H7 (cell line): ENCODE results near the gene PTGER4. TPM values are rescaled to one million over a fixed set of nuclear protein-coding genes. Genes with fewer than 3 reads are reported as not detected.

Experiments used
- DNase-seq: peaks from one replicate; pipeline ENCODE4 v3.0.0; 2012
- H3K27me3 ChIP-seq: 2 replicates; pipeline ENCODE4 v1.6.0; 2011; ENCODE audit warnings: mild to moderate bottlenecking, low read length; ENCODE audit not compliant: control insufficient read depth, insufficient read depth
- H3K36me3 ChIP-seq: replicated peaks from 2 replicates; pipeline ENCODE4 v1.5.1; 2011; ENCODE audit warnings: low read length; ENCODE audit not compliant: control insufficient read depth, insufficient read depth
- H3K4me3 ChIP-seq: 2 replicates; pipeline ENCODE4 v1.5.1; 2011; ENCODE audit warnings: low read depth, mild to moderate bottlenecking, control low read depth, low read length, moderate library complexity; ENCODE audit not compliant: insufficient read depth
- total RNA-seq: library from RNA; depleted of rRNA; stranded (reverse); fragments of >200 nt; shearing (Covaris generic); gene quantifications from 2 replicates; pipeline ENCODE4 v1.2.3, GENCODE V29; 2014

Gene PTGER4
- total RNA-seq, 1 experiment from 2014 or later, result 0.31 TPM

DNA sequence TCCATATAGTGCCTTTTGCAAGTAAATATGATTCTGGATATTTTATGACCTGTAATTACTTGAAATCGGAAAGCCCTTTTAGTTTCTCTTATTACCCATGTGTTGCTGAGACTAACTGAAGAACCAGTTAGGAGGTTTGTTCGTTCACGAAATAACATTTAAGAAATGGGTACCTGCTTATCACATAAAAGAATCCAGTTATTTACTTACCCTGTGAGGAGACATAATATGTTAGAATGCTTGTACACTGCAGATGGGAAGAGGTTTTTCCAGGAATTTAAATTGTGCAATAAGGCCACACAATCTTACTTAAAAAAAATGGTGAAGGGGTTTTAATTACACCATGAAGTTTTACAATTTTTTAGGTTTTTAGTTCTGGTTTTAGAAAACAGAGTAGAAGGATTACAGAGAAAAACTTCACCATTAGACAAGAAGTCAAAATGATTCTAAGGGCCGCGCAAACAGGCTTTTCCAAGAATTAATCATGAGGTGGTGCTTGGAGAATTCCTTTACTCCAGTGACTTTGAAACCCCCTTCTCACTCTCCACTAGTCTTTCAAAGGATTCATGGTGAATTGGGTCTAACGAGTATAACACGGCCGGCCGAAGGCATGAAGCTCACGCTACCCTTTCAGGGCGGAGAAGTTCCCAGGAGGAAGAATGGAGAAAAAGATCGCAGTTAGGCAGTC lies 1.1 kb upstream of the PTGER4 start:
- Histone ChIP-seq H3K36me3 (no peaks in the 10 kb centered on the region), H3K4me3 (peak overlapping the region; percentile 77), H3K27me3 (peaks cover 45% of the 10 kb centered on the region)
- DNase-seq, result no peak

DNA sequence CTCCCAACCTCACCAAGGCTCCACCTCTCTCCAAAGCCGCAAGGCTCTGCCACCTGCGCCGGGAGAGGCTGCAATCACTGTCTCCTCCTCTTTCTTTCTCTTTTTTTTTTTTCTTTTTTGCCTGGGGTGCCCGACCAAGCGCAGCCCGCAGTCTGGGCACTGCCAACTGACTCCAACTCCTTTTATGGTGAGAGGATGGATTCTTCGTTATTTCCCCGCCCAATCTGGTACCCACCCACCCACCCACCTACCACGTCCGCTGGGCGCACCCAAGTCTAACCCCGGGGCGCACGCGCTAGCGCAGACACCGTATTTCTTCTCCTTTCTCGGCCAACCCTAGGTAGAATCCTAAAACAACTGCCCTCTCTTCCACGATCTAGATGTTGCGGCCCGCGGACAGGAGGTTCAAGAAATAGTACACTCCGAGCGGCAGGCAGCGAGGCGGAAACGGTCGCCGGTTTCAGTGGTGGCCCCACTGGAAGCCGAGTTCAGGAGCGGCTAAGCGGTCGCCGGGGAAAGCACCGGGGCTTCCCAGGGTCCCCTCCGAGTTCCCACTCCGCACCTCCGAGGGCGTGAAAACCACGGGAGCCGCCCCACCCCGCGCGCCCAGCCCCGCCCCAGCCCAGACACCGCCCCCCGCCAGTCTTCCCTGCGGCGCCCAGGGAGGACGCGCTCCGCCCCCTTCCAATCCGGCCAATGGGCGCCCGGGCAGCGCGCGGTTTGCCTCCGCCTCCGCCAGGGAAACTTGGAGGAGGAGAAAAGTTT lies 385 bp upstream of the PTGER4 start:
- peak overlapping the region; percentile 77 for H3K4me3 ChIP-seq
- H3K27me3 ChIP-seq, result peaks cover 45% of the 10 kb centered on the region
- H3K36me3 ChIP-seq, result no peaks in the 10 kb centered on the region
- peak; percentile 94 for DNase-seq

DNA sequence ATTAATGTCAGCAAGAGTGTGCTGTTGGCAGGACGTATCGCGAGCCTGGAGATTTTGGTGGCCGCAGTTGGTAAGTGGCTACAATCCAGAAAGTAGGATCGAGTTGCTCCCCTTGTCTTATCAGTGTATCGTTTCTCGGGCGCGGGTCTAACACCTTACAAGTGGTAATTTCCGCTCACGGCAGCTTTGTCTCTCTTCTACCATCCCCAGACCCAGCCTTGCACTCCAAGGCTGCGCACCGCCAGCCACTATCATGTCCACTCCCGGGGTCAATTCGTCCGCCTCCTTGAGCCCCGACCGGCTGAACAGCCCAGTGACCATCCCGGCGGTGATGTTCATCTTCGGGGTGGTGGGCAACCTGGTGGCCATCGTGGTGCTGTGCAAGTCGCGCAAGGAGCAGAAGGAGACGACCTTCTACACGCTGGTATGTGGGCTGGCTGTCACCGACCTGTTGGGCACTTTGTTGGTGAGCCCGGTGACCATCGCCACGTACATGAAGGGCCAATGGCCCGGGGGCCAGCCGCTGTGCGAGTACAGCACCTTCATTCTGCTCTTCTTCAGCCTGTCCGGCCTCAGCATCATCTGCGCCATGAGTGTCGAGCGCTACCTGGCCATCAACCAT lies 1.1 kb downstream of the PTGER4 start:
- peaks cover 45% of the 10 kb centered on the region for H3K27me3 ChIP-seq
- H3K4me3 ChIP-seq, result peak overlapping the region; percentile 77
- peak; percentile 60 for DNase-seq
- no peaks in the 10 kb centered on the region for H3K36me3 ChIP-seq

DNA sequence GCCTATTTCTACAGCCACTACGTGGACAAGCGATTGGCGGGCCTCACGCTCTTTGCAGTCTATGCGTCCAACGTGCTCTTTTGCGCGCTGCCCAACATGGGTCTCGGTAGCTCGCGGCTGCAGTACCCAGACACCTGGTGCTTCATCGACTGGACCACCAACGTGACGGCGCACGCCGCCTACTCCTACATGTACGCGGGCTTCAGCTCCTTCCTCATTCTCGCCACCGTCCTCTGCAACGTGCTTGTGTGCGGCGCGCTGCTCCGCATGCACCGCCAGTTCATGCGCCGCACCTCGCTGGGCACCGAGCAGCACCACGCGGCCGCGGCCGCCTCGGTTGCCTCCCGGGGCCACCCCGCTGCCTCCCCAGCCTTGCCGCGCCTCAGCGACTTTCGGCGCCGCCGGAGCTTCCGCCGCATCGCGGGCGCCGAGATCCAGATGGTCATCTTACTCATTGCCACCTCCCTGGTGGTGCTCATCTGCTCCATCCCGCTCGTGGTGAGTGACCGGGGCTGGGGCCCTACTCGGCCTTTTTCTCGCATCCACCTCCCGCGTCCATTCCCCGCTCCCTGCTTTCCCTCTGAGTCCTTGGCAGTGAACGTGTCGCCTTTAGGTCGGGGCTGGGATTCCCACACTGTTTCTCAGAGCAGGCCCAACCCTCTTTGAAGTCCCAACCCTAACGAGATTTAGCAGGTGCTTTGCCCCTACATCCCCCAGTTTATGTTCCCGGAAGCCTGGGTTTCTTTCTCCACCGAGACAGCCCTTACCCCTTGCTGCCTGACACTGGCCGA lies 1.8 kb downstream of the PTGER4 start:
- Histone ChIP-seq H3K4me3 (peak overlapping the region; percentile 77), H3K36me3 (no peaks in the 10 kb centered on the region), H3K27me3 (peaks cover 45% of the 10 kb centered on the region)
- DNase-seq, result peak; percentile 59

DNA sequence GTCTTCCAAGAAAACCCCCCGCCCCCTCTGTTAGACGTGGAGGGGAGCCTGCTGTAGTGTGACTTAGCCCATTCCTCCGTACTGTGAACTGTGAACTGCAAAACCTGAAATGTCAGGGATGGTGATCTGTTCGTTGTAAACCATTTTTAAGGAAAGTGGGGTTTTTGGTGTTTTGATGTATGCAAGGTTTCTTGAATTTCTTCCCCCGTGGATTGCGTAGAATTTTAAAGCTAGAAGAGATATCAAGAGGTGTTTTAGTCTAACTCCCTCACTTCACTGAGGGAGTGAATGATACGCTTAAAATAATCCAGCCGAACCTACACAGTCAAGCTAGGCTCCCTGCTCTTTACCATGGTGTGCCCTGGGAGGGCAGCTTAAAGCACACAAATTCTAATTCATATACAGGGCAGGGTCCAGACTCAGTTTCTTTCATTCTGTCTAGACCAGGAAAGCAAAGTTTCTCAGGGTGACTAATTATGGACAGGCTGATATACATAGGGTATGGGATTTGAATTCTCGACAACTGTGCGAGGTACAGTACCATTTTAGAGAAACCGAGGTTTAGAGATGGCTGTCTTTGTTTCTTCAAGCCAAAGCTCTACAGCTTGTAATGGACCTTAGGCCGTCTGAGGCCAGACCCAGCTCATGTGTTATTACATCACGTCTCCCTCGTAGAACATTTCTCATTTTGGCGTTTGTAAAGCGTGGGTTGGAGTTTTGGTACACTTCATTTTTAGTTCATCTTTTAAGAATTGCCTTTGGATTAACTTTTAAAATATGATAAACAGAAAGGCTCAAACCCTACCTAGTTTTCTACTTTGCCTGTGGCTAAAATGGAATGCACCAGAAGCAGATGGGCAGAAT lies 2.7 kb downstream of the PTGER4 start:
- Histone ChIP-seq H3K36me3 (no peaks in the 10 kb centered on the region), H3K4me3 (no peak overlapping the region), H3K27me3 (peaks cover 45% of the 10 kb centered on the region)
- peak; percentile 25 for DNase-seq

DNA sequence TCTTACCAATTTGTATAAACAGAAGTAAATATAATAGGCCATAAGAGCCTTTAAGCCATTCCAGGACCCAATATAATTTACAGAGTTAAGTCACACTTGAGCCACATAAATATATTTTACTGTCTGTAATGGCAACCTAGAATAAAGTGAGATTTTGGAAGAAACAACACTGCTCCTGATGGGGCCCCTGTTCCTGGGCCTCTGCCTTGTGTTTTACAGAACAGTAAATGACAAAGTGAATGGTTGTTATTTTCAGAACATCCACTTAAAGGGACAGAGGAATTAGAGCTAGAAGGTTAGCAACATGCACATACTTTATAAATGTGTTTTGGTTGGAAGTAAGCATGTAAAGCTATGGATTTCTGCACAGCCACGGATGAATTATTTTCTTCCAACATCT lies 3.6 kb downstream of the PTGER4 start:
- H3K27me3 ChIP-seq, result peaks cover 41% of the 10 kb centered on the region
- no peaks in the 10 kb centered on the region for H3K36me3 ChIP-seq

DNA sequence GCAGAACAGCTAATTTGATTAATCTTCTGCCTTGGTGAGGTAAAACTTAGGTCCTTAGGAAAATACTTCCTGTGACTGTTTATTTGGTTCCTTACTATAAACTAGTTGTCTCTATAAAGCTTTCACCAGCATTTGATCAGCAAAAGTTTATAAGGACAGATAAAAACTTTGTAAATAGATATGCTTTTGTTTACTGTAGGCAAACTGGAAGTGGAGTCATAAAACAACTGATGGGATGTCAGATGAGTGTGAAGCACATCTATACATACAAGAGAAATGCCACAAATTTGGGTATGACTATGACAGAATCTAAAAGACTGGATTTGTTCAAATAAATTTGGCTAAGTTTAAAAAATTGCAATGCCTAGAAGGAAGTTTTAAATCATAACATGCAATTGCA lies 5.5 kb downstream of the PTGER4 start:
- DNase-seq, result no peak
- Histone ChIP-seq H3K4me3 (no peak overlapping the region), H3K36me3 (no peaks in the 10 kb centered on the region), H3K27me3 (peaks cover 32% of the 10 kb centered on the region)

More for the DNA sequence above, 3.6 kb downstream of the PTGER4 start:
- DNase-seq, result no peak
- no peak overlapping the region for H3K4me3 ChIP-seq

DNA sequence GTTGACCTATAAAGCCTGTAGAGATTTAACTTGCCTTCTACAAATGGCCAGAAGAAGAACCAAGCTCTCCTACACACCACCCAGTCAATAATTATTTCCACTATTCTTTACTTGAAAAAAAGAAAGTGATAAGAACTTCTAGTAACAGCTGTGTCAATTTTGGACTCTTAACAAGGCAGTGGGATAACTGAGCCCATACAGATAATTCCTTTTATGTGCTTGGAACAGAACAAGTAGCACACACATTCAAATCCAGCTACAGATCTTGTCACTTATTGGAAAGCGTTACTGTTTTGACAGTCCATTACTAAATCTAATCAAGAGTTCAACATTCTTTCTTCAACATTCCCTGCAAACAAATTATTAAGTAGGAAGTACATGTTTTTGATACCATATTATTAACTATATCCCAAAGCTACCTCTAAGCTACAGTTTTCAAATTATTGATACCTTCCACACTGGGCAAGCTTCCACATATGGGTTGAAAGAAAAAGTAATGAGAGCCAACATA lies 6.3 kb downstream of the PTGER4 start:
- no peak overlapping the region for H3K4me3 ChIP-seq

DNA sequence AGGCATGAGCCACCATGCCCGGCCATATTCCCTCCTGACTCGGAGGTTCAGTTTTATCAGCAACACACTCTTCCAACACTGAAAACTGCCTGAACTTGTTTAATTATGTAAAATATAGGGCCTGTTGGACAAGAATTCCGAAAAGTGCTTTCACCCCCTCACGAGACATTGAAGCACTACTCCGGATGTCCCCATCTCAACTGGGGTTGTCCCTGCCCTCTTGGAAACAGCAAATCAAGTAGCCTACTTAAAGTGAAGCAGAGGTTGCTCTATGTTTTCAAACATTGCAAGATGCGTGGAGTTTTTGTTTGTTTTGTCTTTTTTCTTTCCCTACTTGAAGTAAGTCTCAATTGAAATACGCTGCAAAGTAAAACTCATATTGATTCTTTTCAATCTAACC lies 7.6 kb downstream of the PTGER4 start:
- Histone ChIP-seq H3K36me3 (no peaks in the 10 kb centered on the region), H3K27me3 (peaks cover 11% of the 10 kb centered on the region), H3K4me3 (no peak overlapping the region)
- no peak for DNase-seq

More for the DNA sequence above, 6.3 kb downstream of the PTGER4 start:
- DNase-seq, result no peak
- H3K36me3 ChIP-seq, result no peaks in the 10 kb centered on the region
- peaks cover 24% of the 10 kb centered on the region for H3K27me3 ChIP-seq

DNA sequence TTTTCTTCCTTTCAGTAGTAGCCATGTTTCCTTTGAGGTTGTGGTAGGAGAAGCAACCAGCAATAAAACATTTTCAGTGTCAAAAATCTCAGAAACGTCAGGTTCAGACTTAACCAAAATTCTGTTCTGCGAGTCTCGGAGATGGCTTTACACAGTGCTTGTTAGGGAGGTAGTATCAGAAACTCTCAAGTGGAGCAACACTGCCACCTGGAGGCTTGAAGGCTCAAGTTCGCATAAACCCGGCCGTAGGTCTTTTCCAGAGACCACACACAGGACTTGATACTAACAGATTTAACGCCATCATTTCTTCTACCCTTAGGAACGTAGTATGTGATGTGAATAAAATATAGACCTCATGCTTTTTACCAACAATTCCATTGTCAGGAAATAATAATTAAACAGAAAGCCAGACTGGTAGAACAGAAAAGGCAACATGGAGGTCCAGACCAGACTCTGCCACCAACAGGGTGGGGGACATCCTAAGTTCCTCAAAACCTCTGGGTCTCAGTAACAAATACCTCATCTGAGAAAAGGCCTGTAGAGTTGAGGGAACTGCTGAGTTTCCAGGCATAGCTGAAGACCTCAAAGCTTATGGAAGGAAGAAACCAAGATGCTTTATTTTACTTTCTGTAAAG lies 8.5 kb downstream of the PTGER4 start:
- no peaks in the 10 kb centered on the region for H3K36me3 ChIP-seq
- no peak overlapping the region for H3K4me3 ChIP-seq
- peak; percentile 68 for DNase-seq
- H3K27me3 ChIP-seq, result peaks cover 2% of the 10 kb centered on the region; the same call in 1 of the 2 replicates

DNA sequence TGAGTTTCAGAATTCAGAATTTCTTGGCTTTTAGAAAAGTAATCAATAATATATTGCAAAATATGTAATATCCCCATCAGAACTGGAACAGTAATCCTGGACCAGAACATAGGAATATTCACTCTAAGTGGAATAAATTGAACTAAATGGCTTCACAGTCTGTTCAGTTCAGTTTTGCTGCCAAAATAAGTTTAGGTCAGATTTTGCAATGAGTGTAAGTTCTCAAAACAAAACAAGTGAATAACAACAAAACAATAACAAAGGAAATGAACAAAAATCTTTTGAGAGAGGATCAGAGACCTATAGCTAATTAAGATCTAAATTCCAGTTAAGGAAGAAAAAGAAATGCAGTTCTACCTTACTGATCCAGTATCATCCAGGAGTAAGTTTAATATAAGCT lies 9.3 kb downstream of the PTGER4 start:
- H3K36me3 ChIP-seq, result no peaks in the 10 kb centered on the region
- no peak for DNase-seq
- H3K4me3 ChIP-seq, result no peak overlapping the region
- H3K27me3 ChIP-seq, result no peaks in the 10 kb centered on the region

DNA sequence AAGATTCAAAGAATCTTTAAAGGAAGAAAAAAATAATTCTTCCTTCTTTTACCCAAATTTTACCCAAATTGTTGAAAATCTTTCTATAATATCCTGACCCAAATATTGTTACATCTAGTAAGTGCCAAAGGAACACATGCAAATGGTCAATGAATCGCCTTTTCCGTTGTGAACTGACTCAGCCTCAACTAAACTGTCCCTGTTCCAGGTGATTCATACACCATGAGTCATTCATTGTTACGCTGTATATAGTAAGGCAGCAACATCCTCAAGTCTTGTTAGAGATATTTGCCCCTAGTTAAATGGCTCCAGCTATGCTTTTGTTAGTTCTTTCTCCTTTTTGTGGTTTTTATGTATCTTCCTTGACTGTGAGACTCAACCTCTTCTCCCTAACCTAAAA lies 9.7 kb downstream of the PTGER4 start:
- DNase-seq, result no peak
- Histone ChIP-seq H3K36me3 (no peaks in the 10 kb centered on the region), H3K4me3 (no peak overlapping the region), H3K27me3 (no peaks in the 10 kb centered on the region)

DNA sequence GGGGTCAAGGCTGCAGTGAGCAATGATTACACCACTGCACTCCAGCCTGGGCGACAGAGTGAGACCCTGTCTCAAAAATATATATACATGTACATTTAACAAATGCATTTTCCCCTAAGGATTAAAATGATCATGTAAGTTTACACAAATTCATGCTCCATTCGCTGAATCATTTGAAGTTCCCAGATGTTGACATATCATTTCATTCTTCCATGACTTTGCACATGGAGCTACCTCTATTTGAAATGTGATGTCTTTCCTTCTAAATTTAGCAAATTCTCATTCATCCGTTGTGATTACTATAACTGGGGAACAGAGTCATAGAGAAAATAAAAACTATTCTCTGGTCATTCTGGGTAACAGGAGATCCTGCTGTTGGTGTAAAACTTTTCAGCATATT lies 10.6 kb downstream of the PTGER4 start:
- Histone ChIP-seq H3K36me3 (no peaks in the 10 kb centered on the region), H3K4me3 (no peak overlapping the region), H3K27me3 (no peaks in the 10 kb centered on the region)
- no peak for DNase-seq
